K562 (cell line): ENCODE results near the gene PTPRG.

ENCODE experiments used
- BRD4 ChIP-seq: fragments of 200-600 bp; sonication (generic); IDR thresholded peaks from 2 replicates; pipeline ENCODE4 v1.6.1; 2017; ENCODE audit warnings: inconsistent platforms
- CTCF ChIP-seq, 3 experiments: IDR thresholded peaks in 2 of 3; conservative IDR thresholded peaks in 1 of 3; 2 replicates each; pipeline ENCODE4 v1.5.1; 2011 to 2012; ENCODE audit warnings: low read length in 3 of 3, mild to moderate bottlenecking in 3 of 3, control low read depth in 2 of 3, improper control_type of control experiment in 1 of 3, inconsistent platforms in 1 of 3, low read depth in 1 of 3, mixed read lengths in 1 of 3, moderate library complexity in 1 of 3; ENCODE audit not compliant: insufficient read depth in 2 of 3
- EP300 ChIP-seq: IDR thresholded peaks from 2 replicates; pipeline ENCODE4 v1.6.1; 2012; ENCODE audit warnings: low read length, improper control_type of control experiment
- FOXA1 ChIP-seq: fragments of 450-650 bp; IDR thresholded peaks from 2 replicates; pipeline ENCODE4 v1.6.1; 2016; ENCODE audit warnings: mild to moderate bottlenecking, borderline replicate concordance
- HMGXB4 ChIP-seq: sonication (generic); formaldehyde crosslinking; IDR thresholded peaks from 2 replicates; pipeline ENCODE4 v1.8.1; 2023; ENCODE audit warnings: mild to moderate bottlenecking, missing genetic modification reagents
- HNRNPLL ChIP-seq: fragments of 200-400 bp; formaldehyde crosslinking; IDR thresholded peaks from 2 replicates; pipeline ENCODE4 v1.6.1; 2017; ENCODE audit warnings: low read length, low read depth, mild to moderate bottlenecking; ENCODE audit not compliant: poor library complexity, severe bottlenecking
- KDM4B ChIP-seq, 2 experiments: fragments of 450-650 bp in 1 of 2; sonication (generic) in 1 of 2; IDR thresholded peaks; 2 replicates each; pipeline ENCODE4 v1.6.1; 2016 to 2017; ENCODE audit warnings: borderline replicate concordance in 2 of 2, antibody characterized with exemption in 1 of 2, low read depth in 1 of 2, mild to moderate bottlenecking in 1 of 2
- SIX5 ChIP-seq, 2 experiments: IDR thresholded peaks; 2 replicates each; pipeline ENCODE4 v1.6.1; 2011; ENCODE audit warnings: low read length in 2 of 2, borderline replicate concordance in 1 of 2, low read depth in 1 of 2, mild to moderate bottlenecking in 1 of 2, moderate library complexity in 1 of 2; ENCODE audit not compliant: insufficient read depth in 1 of 2
- SOX6 ChIP-seq: fragments of 450-650 bp; IDR thresholded peaks from 2 replicates; pipeline ENCODE4 v1.6.1; 2014; ENCODE audit warnings: mild to moderate bottlenecking
- THRA ChIP-seq: fragments of 450-650 bp; IDR thresholded peaks from 2 replicates; pipeline ENCODE4 v1.6.1; 2017; ENCODE audit warnings: mild to moderate bottlenecking, moderate library complexity
- ZBTB8A ChIP-seq: fragments of 450-650 bp; IDR thresholded peaks from 2 replicates; pipeline ENCODE4 v1.6.1; 2018; ENCODE audit warnings: mild to moderate bottlenecking, moderate library complexity; ENCODE audit not compliant: partially characterized antibody

GRCh38 chr3:62261121-62261520 lies 699.8 kb downstream of the PTPRG start:
- TF ChIP-seq CTCF (IDR thresholded peaks at IDR 0.05 in 2 of 3, conservative IDR thresholded peaks at IDR 0.05 in 1 of 3; ENCODE audit: insufficient read depth in 2 of 3, low read depth in 1 of 3, low read length in 3 of 3) (no peak), FOXA1 (no peak), BRD4 (no peak), ZBTB8A (no peak), SIX5 (IDR thresholded peaks at IDR 0.05; ENCODE audit: borderline replicate concordance in 1 of 2, insufficient read depth in 1 of 2, low read depth in 1 of 2, low read length in 2 of 2) (no peak), SOX6 (no peak), KDM4B (IDR thresholded peaks at IDR 0.05; ENCODE audit: borderline replicate concordance in 2 of 2, low read depth in 1 of 2) (no peak), THRA (no peak), HMGXB4 (CRISPR knock-in tag) (no peak), HNRNPLL (no peak), EP300 (no peak)
